Measurements from ENCODE around the gene CREB3L2.
"Not testable (repeated sequence)": the region's sequence is repeated elsewhere in the genome, so short reads cannot be mapped to it uniquely, and the experiment has no call there.

Gene CREB3L2

GRCh38 chr7:137933270-137934017 lies 68.4 kb downstream of the CREB3L2 start:
- DNase-seq (ENCODE audit: low read depth in 2 of 2), result no peak

- no peak for DNase-seq (ENCODE audit: low read depth in 2 of 2)
These were observed 69.0 kb downstream of the CREB3L2 start for GRCh38 chr7:137932881-137933269.

GRCh38 chr7:137931823-137932222 lies 70.1 kb downstream of the CREB3L2 start:
- no peak for DNase-seq (ENCODE audit: low read depth in 2 of 2)

GRCh38 chr7:137930581-137930980 lies 71.3 kb downstream of the CREB3L2 start:
- DNase-seq (ENCODE audit: low read depth in 2 of 2), result no peak

GRCh38 chr7:137928626-137929025 lies 73.3 kb downstream of the CREB3L2 start:
- DNase-seq (ENCODE audit: low read depth in 2 of 2), result no peak

GRCh38 chr7:137927386-137927785 lies 74.5 kb downstream of the CREB3L2 start:
- no peak for DNase-seq (ENCODE audit: low read depth in 2 of 2)

GRCh38 chr7:137926206-137926605 lies 75.7 kb downstream of the CREB3L2 start:
- DNase-seq (ENCODE audit: low read depth in 2 of 2), result not testable (repeated sequence)

GRCh38 chr7:137925754-137926153 lies 76.1 kb downstream of the CREB3L2 start:
- no peak for DNase-seq (ENCODE audit: low read depth in 2 of 2)

GRCh38 chr7:137925091-137925490 lies 76.8 kb downstream of the CREB3L2 start:
- no peak for DNase-seq (ENCODE audit: low read depth in 2 of 2)

GRCh38 chr7:137923380-137923779 lies 78.5 kb downstream of the CREB3L2 start:
- no peak for DNase-seq (ENCODE audit: low read depth in 2 of 2)

GRCh38 chr7:137920637-137921399 lies 81.1 kb downstream of the CREB3L2 start:
- DNase-seq (ENCODE audit: low read depth in 2 of 2), result no peak

- no peak for DNase-seq (ENCODE audit: low read depth in 2 of 2)
These were observed 81.9 kb downstream of the CREB3L2 start for GRCh38 chr7:137919987-137920386.

GRCh38 chr7:137916980-137917645 lies 84.8 kb downstream of the CREB3L2 start:
- DNase-seq (ENCODE audit: low read depth in 2 of 2), result no peak

GRCh38 chr7:137916564-137916963 lies 85.3 kb downstream of the CREB3L2 start:
- no peak for DNase-seq (ENCODE audit: low read depth in 2 of 2)

GRCh38 chr7:137915266-137915665 lies 86.6 kb downstream of the CREB3L2 start:
- DNase-seq (ENCODE audit: low read depth in 2 of 2), result no peak

- DNase-seq (ENCODE audit: low read depth in 2 of 2), result no peak
These were observed 87.9 kb downstream of the CREB3L2 start for GRCh38 chr7:137913985-137914384.

- DNase-seq (ENCODE audit: low read depth in 2 of 2), result no peak
These were observed 92.8 kb downstream of the CREB3L2 start for GRCh38 chr7:137909042-137909441.

GRCh38 chr7:137908106-137908505 lies 93.8 kb downstream of the CREB3L2 start:
- no peak for DNase-seq (ENCODE audit: low read depth in 2 of 2)

GRCh38 chr7:137906636-137907035 lies 95.2 kb downstream of the CREB3L2 start:
- DNase-seq (ENCODE audit: low read depth in 2 of 2), result not testable (repeated sequence)

GRCh38 chr7:137904833-137905232 lies 97.1 kb downstream of the CREB3L2 start:
- no peak for DNase-seq (ENCODE audit: low read depth in 2 of 2)

- DNase-seq (ENCODE audit: low read depth in 2 of 2), result peak; percentile 8 to 9
These were observed 98.3 kb downstream of the CREB3L2 start for GRCh38 chr7:137903382-137904169.

GRCh38 chr7:137900137-137900536 lies 101.7 kb downstream of the CREB3L2 start:
- no peak for DNase-seq (ENCODE audit: low read depth in 2 of 2)

Data from stimulated activated CD4-positive, alpha-beta T cell treated with anti-CD3 and anti-CD28 coated beads, Interleukin-1b, Interleukin-23, amount 100 ng/mL, for 1 hour (primary cell).